PC-3 (cell line): ENCODE data around the gene RGL3.

ENCODE experiments used
- EZH2 ChIP-seq: fragments of 300-600 bp; sonication (generic); IDR thresholded peaks from one replicate; pipeline ENCODE4 v1.6.1; 2017; ENCODE audit warnings: antibody characterized with exemption, mild to moderate bottlenecking, low read length; ENCODE audit not compliant: unreplicated experiment
- EZH2phosphoT487 ChIP-seq: fragments of 300-600 bp; sonication (generic); IDR thresholded peaks from 2 replicates; pipeline ENCODE4 v1.6.1; 2018; ENCODE audit warnings: mild to moderate bottlenecking, antibody characterized with exemption, low read length, borderline replicate concordance
- TF ChIP-seq, protein P1 (sequence below): fragments of 300-600 bp; sonication (generic); conservative IDR thresholded peaks from 2 replicates; pipeline ENCODE4 v1.5.1; 2017; ENCODE audit warnings: antibody characterized with exemption, low read depth, mild to moderate bottlenecking, low read length

DNA sequence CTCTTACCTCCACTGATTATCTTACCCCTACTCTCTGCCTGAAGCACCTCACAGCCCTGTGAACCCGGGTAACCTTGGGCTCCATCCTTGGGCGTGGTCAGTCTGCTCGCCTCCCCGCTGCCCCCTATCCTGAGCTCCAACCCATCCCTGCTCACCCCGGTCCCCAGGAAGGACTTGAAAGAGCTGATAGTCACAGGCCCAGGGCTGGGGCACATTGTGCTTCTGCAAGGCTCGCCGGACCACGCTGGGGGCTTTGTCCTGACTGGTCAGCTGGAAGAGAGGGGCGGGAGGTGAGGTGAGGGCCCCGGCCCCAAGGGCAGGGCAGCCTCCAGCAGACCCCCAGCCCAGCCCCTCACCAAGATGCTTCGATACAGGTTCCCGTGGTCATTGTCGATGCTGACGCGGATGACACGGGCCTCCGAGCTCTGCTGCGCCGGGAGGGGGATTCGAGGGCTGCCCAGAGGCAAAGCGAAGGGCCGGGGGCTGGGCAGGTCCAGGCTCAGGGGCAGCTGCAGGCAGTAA lies 22.0 kb downstream of the RGL3 start:
- TF ChIP-seq, protein P1, sequence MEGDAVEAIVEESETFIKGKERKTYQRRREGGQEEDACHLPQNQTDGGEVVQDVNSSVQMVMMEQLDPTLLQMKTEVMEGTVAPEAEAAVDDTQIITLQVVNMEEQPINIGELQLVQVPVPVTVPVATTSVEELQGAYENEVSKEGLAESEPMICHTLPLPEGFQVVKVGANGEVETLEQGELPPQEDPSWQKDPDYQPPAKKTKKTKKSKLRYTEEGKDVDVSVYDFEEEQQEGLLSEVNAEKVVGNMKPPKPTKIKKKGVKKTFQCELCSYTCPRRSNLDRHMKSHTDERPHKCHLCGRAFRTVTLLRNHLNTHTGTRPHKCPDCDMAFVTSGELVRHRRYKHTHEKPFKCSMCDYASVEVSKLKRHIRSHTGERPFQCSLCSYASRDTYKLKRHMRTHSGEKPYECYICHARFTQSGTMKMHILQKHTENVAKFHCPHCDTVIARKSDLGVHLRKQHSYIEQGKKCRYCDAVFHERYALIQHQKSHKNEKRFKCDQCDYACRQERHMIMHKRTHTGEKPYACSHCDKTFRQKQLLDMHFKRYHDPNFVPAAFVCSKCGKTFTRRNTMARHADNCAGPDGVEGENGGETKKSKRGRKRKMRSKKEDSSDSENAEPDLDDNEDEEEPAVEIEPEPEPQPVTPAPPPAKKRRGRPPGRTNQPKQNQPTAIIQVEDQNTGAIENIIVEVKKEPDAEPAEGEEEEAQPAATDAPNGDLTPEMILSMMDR, result no peak
- TF ChIP-seq EZH2 (no peak), EZH2phosphoT487 (no peak)
